RWPE2 (cell line): ENCODE measurements around the gene PET100.
"Not testable (repeated sequence)": the region's sequence is repeated elsewhere in the genome, so short reads cannot be mapped to it uniquely, and the experiment has no call there.

Experiments
- ATAC-seq: fragments of 200-7000 bp; cut with Tn5 transposase; 3 replicates; pipeline ENCODE4 v1.9.1; 2021; ENCODE audit warnings: low read depth
- DNase-seq: peaks from one replicate; pipeline ENCODE4 v3.0.0-alpha.2; 2020; ENCODE audit warnings: low spot score
- H3K27ac ChIP-seq: fragments of 450-650 bp; 2 replicates; pipeline ENCODE4 v1.5.1; 2017; ENCODE audit warnings: mild to moderate bottlenecking; ENCODE audit not compliant: poor library complexity, severe bottlenecking
- H3K27me3 ChIP-seq: fragments of 250-450 bp; sonication (Bioruptor Pico); 2 replicates; pipeline ENCODE4 v1.5.1; 2021; ENCODE audit warnings: mild to moderate bottlenecking, moderate library complexity; ENCODE audit not compliant: insufficient read depth, poor library complexity, severe bottlenecking
- H3K36me3 ChIP-seq: fragments of 250-450 bp; sonication (Bioruptor Pico); 2 replicates; pipeline ENCODE4 v1.5.1; 2020; ENCODE audit warnings: low read depth, mild to moderate bottlenecking, moderate library complexity
- H3K4me1 ChIP-seq: fragments of 250-450 bp; sonication (Bioruptor Pico); 2 replicates; pipeline ENCODE4 v1.5.1; 2021; ENCODE audit warnings: mild to moderate bottlenecking, moderate library complexity; ENCODE audit not compliant: insufficient read depth, poor library complexity, severe bottlenecking
- H3K4me3 ChIP-seq: fragments of 250-450 bp; sonication (Bioruptor Pico); 2 replicates; pipeline ENCODE4 v1.5.1; 2021; ENCODE audit warnings: mild to moderate bottlenecking, moderate library complexity; ENCODE audit not compliant: severe bottlenecking
- H3K9me3 ChIP-seq: fragments of 250-450 bp; sonication (Bioruptor Pico); 2 replicates; pipeline ENCODE4 v1.5.1; 2021; ENCODE audit warnings: mild to moderate bottlenecking, moderate library complexity; ENCODE audit not compliant: severe bottlenecking
- CTCF ChIP-seq: fragments of 450-650 bp; IDR thresholded peaks from one replicate; pipeline ENCODE4 v1.5.1; 2017; ENCODE audit warnings: mild to moderate bottlenecking, moderate library complexity; ENCODE audit not compliant: poor library complexity, severe bottlenecking

PET100 gene

DNA sequence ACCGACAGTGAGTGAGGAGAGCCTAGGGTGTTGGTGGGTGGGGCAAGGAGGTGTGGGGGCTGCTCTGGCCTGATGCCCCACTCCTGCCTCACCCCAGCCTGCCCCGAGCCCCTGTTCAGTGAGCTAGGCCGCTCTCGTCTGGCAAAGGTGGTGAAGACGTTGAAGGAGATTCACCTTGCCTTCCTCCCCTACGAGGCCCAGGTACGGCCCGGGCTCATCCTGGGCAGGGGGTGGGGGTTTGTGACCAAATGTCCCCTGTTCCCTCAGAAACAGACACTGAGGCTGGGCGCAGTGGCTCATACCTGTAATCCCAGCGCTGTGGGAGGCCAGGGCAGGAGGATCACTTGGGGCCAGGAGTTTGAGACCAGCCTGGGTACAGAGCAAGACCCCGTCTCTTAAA is 11.2 kb downstream of the PET100 start:
- H3K4me1 ChIP-seq: peaks cover 3% of the 10 kb centered on the region
- H3K27ac ChIP-seq: no peak overlapping the region
- no peaks in the 10 kb centered on the region for H3K9me3 ChIP-seq
- no peaks in the 10 kb centered on the region; the same call in 1 of the 2 replicates for H3K36me3 ChIP-seq
- no peak for TF ChIP-seq CTCF
- H3K27me3 ChIP-seq: no peaks in the 10 kb centered on the region
- ATAC-seq (no peak), DNase-seq (no peak)
- no peak overlapping the region for H3K4me3 ChIP-seq

DNA sequence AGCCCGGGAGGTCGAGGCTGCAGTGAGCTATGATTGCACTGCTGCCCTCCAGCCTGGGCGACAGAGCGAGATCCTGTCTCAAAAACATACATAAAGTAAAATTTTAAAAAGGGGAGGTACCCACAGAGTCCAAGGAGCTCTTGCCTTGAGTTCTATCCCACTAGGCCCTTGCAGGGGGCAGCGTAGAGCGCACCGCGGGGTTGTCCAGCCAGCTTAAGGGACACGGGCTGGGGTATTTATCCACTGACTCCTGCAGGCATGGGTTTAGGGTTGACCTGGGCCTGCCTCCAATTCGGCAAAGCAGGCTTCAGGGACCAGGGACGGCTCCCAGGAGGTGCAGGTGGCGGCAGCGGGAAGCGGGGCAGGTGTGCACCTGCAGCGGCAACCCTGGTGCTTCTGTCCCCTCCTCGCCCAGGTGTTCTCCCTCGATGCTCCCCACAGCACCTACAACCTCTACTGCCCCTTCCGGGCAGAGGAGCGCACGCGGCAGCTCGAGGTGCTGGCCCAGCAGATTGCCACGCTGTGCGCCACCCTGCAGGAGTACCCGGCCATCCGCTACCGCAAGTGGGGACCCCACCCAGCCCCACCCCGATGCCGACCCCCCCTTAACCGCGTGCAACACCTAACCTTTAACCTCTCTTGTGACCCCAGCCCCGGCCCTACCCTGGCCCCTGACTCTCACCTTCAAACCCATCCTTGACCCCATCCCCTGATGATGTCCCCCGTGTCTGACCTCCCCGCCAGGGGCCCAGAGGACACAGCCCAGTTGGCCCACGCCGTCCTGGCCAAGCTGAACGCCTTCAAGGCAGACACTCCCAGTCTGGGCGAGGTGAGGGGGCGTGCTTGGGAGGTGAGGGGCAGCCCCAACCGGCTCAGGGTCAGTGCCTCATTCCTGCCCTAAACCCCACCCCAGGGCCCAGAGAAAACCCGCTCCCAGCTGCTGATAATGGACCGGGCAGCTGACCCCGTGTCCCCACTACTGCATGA is 12.0 kb downstream of the PET100 start:
- no peak overlapping the region for H3K4me3 ChIP-seq
- H3K27ac ChIP-seq: no peak overlapping the region
- H3K4me1 ChIP-seq: peaks cover 2% of the 10 kb centered on the region
- no peak for DNase-seq
- no peaks in the 10 kb centered on the region for H3K9me3 ChIP-seq
- no peaks in the 10 kb centered on the region for H3K27me3 ChIP-seq
- ATAC-seq: no peak
- no peak for TF ChIP-seq CTCF
- H3K36me3 ChIP-seq: no peaks in the 10 kb centered on the region; the same call in 1 of the 2 replicates

DNA sequence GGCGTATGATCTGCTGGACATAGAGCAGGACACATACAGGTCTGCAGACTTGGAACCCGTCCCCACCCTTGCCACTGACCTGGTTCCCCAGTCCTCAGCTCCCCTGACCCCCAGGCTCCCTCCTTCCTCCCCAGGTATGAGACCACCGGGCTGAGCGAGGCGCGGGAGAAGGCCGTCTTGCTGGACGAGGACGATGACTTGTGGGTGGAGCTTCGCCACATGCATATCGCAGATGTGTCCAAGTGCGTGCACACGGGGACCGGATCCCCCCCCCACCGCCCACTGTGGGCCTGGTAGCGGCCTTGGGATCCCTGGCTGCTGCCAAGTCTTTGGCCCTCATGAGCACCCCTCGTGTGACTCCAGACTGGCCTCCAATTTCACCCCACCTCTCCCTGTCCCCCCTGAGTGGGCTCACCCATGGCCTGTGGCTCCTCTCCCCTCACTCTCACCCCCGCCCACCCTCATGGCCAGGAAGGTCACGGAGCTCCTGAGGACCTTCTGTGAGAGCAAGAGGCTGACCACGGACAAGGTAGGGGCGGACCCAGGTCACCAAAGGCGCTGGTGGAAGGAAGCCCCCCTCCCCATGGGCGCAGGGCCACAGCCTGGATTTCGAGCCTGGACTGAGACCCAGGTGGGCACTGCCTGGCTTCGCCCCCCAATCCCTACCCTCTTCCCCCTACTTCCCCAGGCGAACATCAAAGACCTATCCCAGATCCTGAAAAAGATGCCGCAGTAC is 12.9 kb downstream of the PET100 start:
- TF ChIP-seq CTCF: no peak
- ATAC-seq: no peak
- DNase-seq: no peak
- no peak overlapping the region for H3K4me3 ChIP-seq
- no peak overlapping the region for H3K27ac ChIP-seq
- no peaks in the 10 kb centered on the region for H3K27me3 ChIP-seq
- no peaks in the 10 kb centered on the region for H3K9me3 ChIP-seq
- H3K36me3 ChIP-seq: no peaks in the 10 kb centered on the region; the same call in 1 of the 2 replicates
- no peaks in the 10 kb centered on the region for H3K4me1 ChIP-seq

DNA sequence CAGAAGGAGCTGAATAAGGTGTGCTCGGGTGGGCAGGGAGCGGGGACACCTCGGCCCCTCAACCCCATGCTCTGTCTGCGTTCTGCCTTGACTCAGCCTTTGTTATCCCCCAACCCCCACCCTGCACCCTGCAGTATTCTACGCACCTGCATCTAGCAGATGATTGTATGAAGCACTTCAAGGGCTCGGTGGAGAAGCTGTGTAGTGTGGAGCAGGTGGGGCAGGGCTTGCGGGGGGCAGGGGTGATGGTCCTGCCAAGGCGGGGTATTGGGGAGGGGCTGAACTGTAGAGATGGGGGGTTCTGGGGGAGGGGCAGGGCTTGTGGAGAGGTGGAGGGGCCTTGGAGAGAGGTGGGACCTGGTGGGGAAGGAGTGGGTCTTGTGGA is 13.4 kb downstream of the PET100 start:
- ATAC-seq: no peak
- Histone ChIP-seq H3K27ac (no peak overlapping the region), H3K4me1 (no peaks in the 10 kb centered on the region), H3K36me3 (no peaks in the 10 kb centered on the region; the same call in 1 of the 2 replicates), H3K9me3 (no peaks in the 10 kb centered on the region), H3K27me3 (no peaks in the 10 kb centered on the region), H3K4me3 (no peak overlapping the region)
- no peak for TF ChIP-seq CTCF
- no peak for DNase-seq

GRCh38 chr19:7643629-7644549 is 14.3 kb downstream of the PET100 start:
- not testable (repeated sequence) for H3K36me3 ChIP-seq, H3K9me3 ChIP-seq, ATAC-seq, H3K27me3 ChIP-seq, DNase-seq, H3K27ac ChIP-seq, H3K4me1 ChIP-seq, H3K4me3 ChIP-seq
